HFF-Myc (cell line): ENCODE results near the gene NUCB1.

Experiments
- DNase-seq: peaks from one replicate; pipeline ENCODE4 v3.0.0-alpha.2; 2011; ENCODE audit warnings: low read depth; ENCODE audit errors: extremely low read depth
- H3K4me3 ChIP-seq: replicated peaks from 2 replicates; pipeline ENCODE4 v1.5.1; 2011; ENCODE audit warnings: low read depth, mild to moderate bottlenecking, control low read depth, low read length
- CTCF ChIP-seq: IDR thresholded peaks from 2 replicates; pipeline ENCODE4 v1.5.1; 2012; ENCODE audit warnings: mild to moderate bottlenecking, low read depth, low read length, control low read depth; ENCODE audit errors: missing control alignments

NUCB1 gene

GRCh38 chr19:48933382-48933932, 33.3 kb downstream of the NUCB1 start, which contains the start of gene DHDH:
Gene DHDH (plus strand): TSS chr19:48933699. CDS start chr19:48933722, 23 bp downstream.
- no peak for DNase-seq
- peak within 1 kb of the TSS; percentile 45 for H3K4me3 ChIP-seq
- no peak for TF ChIP-seq CTCF

GRCh38 chr19:48934837-48935236, 34.7 kb downstream of the NUCB1 start:
- no peak for TF ChIP-seq CTCF
- no peak overlapping the region for H3K4me3 ChIP-seq
- no peak for DNase-seq

- no peak for DNase-seq
- no peak overlapping the region for H3K4me3 ChIP-seq
- no peak for TF ChIP-seq CTCF
Measured at GRCh38 chr19:48935864-48936263, 35.8 kb downstream of the NUCB1 start.

GRCh38 chr19:48938256-48938655, 38.1 kb downstream of the NUCB1 start:
- H3K4me3 ChIP-seq, result no peak overlapping the region
- DNase-seq, result no peak
- no peak for TF ChIP-seq CTCF

- no peak for TF ChIP-seq CTCF
- no peak overlapping the region for H3K4me3 ChIP-seq
- no peak for DNase-seq
Measured at GRCh38 chr19:48940902-48941301, 40.8 kb downstream of the NUCB1 start.

GRCh38 chr19:48943081-48943480, 43.0 kb downstream of the NUCB1 start:
- H3K4me3 ChIP-seq, result no peak overlapping the region
- no peak for TF ChIP-seq CTCF
- no peak for DNase-seq

- no peak for TF ChIP-seq CTCF
Measured at GRCh38 chr19:48945415-48945814, 45.3 kb downstream of the NUCB1 start.

More at GRCh38 chr19:48945415-48945814, 45.3 kb downstream of the NUCB1 start:
- H3K4me3 ChIP-seq, result no peak overlapping the region
- no peak for DNase-seq
